Neural progenitor cell (in vitro differentiated cells): ENCODE data around the gene MYOCOS. TPM values are rescaled to one million over a fixed set of nuclear protein-coding genes. Genes with fewer than 3 reads are reported as not detected.

ENCODE experiments used
- DNase-seq: peaks from one replicate; pipeline ENCODE4 v3.0.0-alpha.2; 2016; ENCODE audit warnings: low spot score
- H2AFZ ChIP-seq: fragments of 200-600 bp; sonication (generic); replicated peaks from 2 replicates; pipeline ENCODE4 v1.6.1; 2016; ENCODE audit warnings: antibody characterized with exemption
- H3F3A ChIP-seq: fragments of 200-600 bp; sonication (generic); 2 replicates; pipeline ENCODE4 v1.6.1; 2016; ENCODE audit warnings: antibody characterized with exemption, low read depth
- H3K27ac ChIP-seq: fragments of 200-600 bp; sonication (generic); 2 replicates; pipeline ENCODE4 v1.5.1; 2016; ENCODE audit warnings: mild to moderate bottlenecking
- H3K27me3 ChIP-seq: fragments of 200-600 bp; sonication (generic); 2 replicates; pipeline ENCODE4 v1.6.1; 2016; ENCODE audit warnings: mild to moderate bottlenecking, moderate library complexity
- H3K36me3 ChIP-seq: fragments of 200-600 bp; sonication (generic); 2 replicates; pipeline ENCODE4 v1.5.1; 2016
- H3K4me1 ChIP-seq: fragments of 200-600 bp; sonication (generic); 2 replicates; pipeline ENCODE4 v1.6.1; 2016; ENCODE audit warnings: mixed run types
- H3K4me2 ChIP-seq: fragments of 200-600 bp; sonication (generic); 2 replicates; pipeline ENCODE4 v1.6.1; 2016
- H3K4me3 ChIP-seq: fragments of 200-600 bp; sonication (generic); 2 replicates; pipeline ENCODE4 v1.5.1; 2016
- H3K79me2 ChIP-seq: fragments of 200-600 bp; sonication (generic); 2 replicates; pipeline ENCODE4 v1.6.1; 2016; ENCODE audit warnings: low read depth
- H3K9ac ChIP-seq: fragments of 200-600 bp; sonication (generic); 2 replicates; pipeline ENCODE4 v1.6.1; 2016
- H3K9me3 ChIP-seq: fragments of 200-600 bp; sonication (generic); 2 replicates; pipeline ENCODE4 v1.5.1; 2016; ENCODE audit warnings: low read depth
- H4K20me1 ChIP-seq: fragments of 200-600 bp; sonication (generic); 2 replicates; pipeline ENCODE4 v1.6.1; 2016; ENCODE audit warnings: low read depth
- H3K27ac Mint-ChIP-seq: 3 replicates; pipeline ENCODE4 v1.8.0; 2021; ENCODE audit warnings: mixed read lengths
- H3K27me3 Mint-ChIP-seq: 2 replicates; pipeline ENCODE4 v1.8.0; 2022; ENCODE audit warnings: low read depth, mild to moderate bottlenecking, inconsistent platforms, moderate library complexity, mixed read lengths; ENCODE audit not compliant: insufficient read depth
- H3K36me3 Mint-ChIP-seq: 3 replicates; pipeline ENCODE4 v1.8.0; 2021; ENCODE audit warnings: mixed read lengths
- H3K4me1 Mint-ChIP-seq: 3 replicates; pipeline ENCODE4 v1.8.0; 2021; ENCODE audit warnings: mixed read lengths
- H3K4me3 Mint-ChIP-seq: 3 replicates; pipeline ENCODE4 v1.8.0; 2021; ENCODE audit warnings: mild to moderate bottlenecking, moderate library complexity, mixed read lengths
- H3K9me3 Mint-ChIP-seq: 3 replicates; pipeline ENCODE4 v1.8.0; 2020; ENCODE audit warnings: mixed read lengths
- EZH2 ChIP-seq: fragments of 200-600 bp; sonication (generic); IDR thresholded peaks from 2 replicates; pipeline ENCODE4 v1.6.1; 2017; ENCODE audit warnings: antibody characterized with exemption, mild to moderate bottlenecking, moderate library complexity
- EZH2phosphoT487 ChIP-seq: fragments of 200-600 bp; sonication (generic); IDR thresholded peaks from 2 replicates; pipeline ENCODE4 v1.6.1; 2017; ENCODE audit warnings: antibody characterized with exemption
- total RNA-seq: library from RNA; depleted of rRNA; stranded (reverse); fragments of >200 nt; gene quantifications from 2 replicates; pipeline ENCODE4 v1.2.3, GENCODE V29; 2015; ENCODE audit warnings: low replicate concordance
- TF ChIP-seq, protein P1 (sequence below): fragments of 200-600 bp; sonication (generic); IDR thresholded peaks from 2 replicates; pipeline ENCODE4 v1.5.1; 2017; ENCODE audit warnings: antibody characterized with exemption, mild to moderate bottlenecking

The MYOCOS gene, protein sequence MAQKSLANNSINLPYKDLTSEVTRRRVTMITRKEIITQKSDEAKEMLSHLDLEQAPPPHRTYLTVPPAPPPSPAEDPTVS
- not detected in 2 replicates for total RNA-seq

DNA sequence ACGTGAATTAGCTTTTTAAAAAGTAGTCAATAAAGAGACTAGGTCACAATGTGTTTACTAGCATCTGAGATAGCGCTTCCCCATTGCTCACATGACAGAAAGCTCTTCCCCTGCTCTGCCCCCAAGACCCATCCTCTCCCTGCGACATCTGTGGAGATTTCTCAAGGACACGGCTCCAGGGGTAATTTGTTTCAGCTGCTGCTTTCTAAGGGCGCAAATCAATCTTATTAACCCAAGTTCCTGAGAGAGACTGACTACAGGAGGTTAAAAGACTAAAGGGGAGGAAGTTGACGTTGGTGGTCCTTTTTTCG is at the start of gene MYOCOS:
Gene MYOCOS (plus strand): TSS at position 92 of the 311 bp plus-strand sequence. CDS start 1,641 bp downstream, outside the sequence.
- H2AFZ ChIP-seq: no peak within 1 kb of the TSS
- Mint-ChIP-seq H3K36me3 (no peaks in the 10 kb centered on the region), H3K27ac (no peak within 1 kb of the TSS)

DNA sequence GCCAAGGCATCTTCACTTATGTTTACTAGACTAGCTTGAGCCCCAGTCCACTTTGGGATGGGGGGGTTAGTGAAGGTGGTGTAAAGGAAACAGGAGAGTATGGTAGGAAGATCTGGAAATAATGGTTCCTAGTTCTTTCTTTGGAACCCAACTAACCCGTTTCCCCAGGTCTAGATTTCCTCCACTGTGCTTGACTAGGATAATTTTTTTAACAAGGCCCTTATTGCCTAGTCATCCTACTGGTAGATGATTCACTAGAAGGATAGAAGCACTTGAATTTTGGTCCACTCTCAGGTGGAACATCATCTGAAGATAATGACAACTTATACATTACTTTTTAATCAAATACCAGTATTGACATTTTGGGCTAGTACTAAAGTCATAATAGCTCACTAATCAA is 45.9 kb upstream of the MYOCOS start:
- no peak overlapping the region for H3K4me3 ChIP-seq
- DNase-seq: no peak
- TF ChIP-seq EZH2: no peak
- TF ChIP-seq, protein P1, sequence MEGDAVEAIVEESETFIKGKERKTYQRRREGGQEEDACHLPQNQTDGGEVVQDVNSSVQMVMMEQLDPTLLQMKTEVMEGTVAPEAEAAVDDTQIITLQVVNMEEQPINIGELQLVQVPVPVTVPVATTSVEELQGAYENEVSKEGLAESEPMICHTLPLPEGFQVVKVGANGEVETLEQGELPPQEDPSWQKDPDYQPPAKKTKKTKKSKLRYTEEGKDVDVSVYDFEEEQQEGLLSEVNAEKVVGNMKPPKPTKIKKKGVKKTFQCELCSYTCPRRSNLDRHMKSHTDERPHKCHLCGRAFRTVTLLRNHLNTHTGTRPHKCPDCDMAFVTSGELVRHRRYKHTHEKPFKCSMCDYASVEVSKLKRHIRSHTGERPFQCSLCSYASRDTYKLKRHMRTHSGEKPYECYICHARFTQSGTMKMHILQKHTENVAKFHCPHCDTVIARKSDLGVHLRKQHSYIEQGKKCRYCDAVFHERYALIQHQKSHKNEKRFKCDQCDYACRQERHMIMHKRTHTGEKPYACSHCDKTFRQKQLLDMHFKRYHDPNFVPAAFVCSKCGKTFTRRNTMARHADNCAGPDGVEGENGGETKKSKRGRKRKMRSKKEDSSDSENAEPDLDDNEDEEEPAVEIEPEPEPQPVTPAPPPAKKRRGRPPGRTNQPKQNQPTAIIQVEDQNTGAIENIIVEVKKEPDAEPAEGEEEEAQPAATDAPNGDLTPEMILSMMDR: no peak
- TF ChIP-seq EZH2phosphoT487: no peak
- no peaks in the 10 kb centered on the region for H3K27me3 Mint-ChIP-seq
- H4K20me1 ChIP-seq: no peaks in the 10 kb centered on the region
- H3K4me2 ChIP-seq: no peak overlapping the region
- peaks cover 28% of the 10 kb centered on the region for H3K36me3 Mint-ChIP-seq
- no peaks in the 10 kb centered on the region for H3K9me3 ChIP-seq
- H3K9me3 Mint-ChIP-seq: no peaks in the 10 kb centered on the region
- H3K36me3 ChIP-seq: peaks cover 59% of the 10 kb centered on the region
- no peaks in the 10 kb centered on the region for H3K4me1 ChIP-seq
- H3K27ac ChIP-seq: no peak overlapping the region
- no peak overlapping the region for H3K4me3 Mint-ChIP-seq
- peaks cover 4% of the 10 kb centered on the region for H3K79me2 ChIP-seq
- no peaks in the 10 kb centered on the region for H3K4me1 Mint-ChIP-seq
- no peak overlapping the region for H2AFZ ChIP-seq
- H3F3A ChIP-seq: no peaks in the 10 kb centered on the region
- H3K27ac Mint-ChIP-seq: no peak overlapping the region
- H3K9ac ChIP-seq: no peak overlapping the region
- no peaks in the 10 kb centered on the region for H3K27me3 ChIP-seq

More for the DNA sequence above, at the start of gene MYOCOS:
- Mint-ChIP-seq H3K9me3 (peaks cover 4% of the 10 kb centered on the region), H3K27me3 (peaks cover 4% of the 10 kb centered on the region), H3K4me3 (no peak within 1 kb of the TSS), H3K4me1 (peaks cover 5% of the 10 kb centered on the region)
- no peaks in the 10 kb centered on the region for H3K36me3 ChIP-seq
- no peaks in the 10 kb centered on the region for H4K20me1 ChIP-seq
- no peaks in the 10 kb centered on the region for H3K4me1 ChIP-seq
- H3K79me2 ChIP-seq: no peaks in the 10 kb centered on the region
- H3K27me3 ChIP-seq: no peaks in the 10 kb centered on the region
- no peak within 1 kb of the TSS for H3K27ac ChIP-seq
- TF ChIP-seq EZH2phosphoT487 (no peak), EZH2 (no peak)
- TF ChIP-seq, protein P1: no peak
- no peak within 1 kb of the TSS for H3K4me3 ChIP-seq
- H3K4me2 ChIP-seq: no peak within 1 kb of the TSS
- no peaks in the 10 kb centered on the region for H3F3A ChIP-seq
- H3K9me3 ChIP-seq: no peaks in the 10 kb centered on the region
- DNase-seq: no peak
- H3K9ac ChIP-seq: no peak within 1 kb of the TSS

DNA sequence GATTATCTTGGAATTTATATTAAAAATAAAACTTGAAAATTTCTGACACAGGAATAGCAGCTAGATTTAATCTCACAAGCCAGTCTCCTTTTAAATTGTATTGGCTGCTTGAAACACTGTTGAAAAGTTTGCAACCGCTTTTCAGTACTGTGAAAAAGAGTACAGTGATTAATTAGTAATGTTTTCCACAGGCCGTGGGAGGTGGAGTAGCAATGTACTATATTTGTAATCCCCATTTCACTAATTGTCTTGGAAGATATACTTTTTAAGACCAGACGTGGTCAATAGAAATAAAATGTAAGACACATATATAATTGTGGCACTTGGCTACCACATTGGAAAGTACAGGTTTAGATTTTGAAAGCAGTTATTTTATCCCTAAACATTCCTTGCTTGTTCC is 40.8 kb upstream of the MYOCOS start:
- H3K36me3 Mint-ChIP-seq: peaks cover 31% of the 10 kb centered on the region
- Histone ChIP-seq H2AFZ (no peak overlapping the region), H3K4me2 (no peak overlapping the region), H3K4me3 (no peak overlapping the region), H3F3A (no peaks in the 10 kb centered on the region), H3K9me3 (no peaks in the 10 kb centered on the region), H3K9ac (no peak overlapping the region), H3K4me1 (no peaks in the 10 kb centered on the region), H4K20me1 (no peaks in the 10 kb centered on the region), H3K79me2 (no peaks in the 10 kb centered on the region), H3K36me3 (peaks cover 34% of the 10 kb centered on the region), H3K27me3 (no peaks in the 10 kb centered on the region), H3K27ac (no peak overlapping the region)
- no peaks in the 10 kb centered on the region for H3K9me3 Mint-ChIP-seq
- no peaks in the 10 kb centered on the region for H3K27me3 Mint-ChIP-seq
- H3K27ac Mint-ChIP-seq: no peak overlapping the region
- H3K4me3 Mint-ChIP-seq: no peak overlapping the region
- TF ChIP-seq, protein P1: no peak
- no peak for TF ChIP-seq EZH2phosphoT487
- TF ChIP-seq EZH2: no peak
- no peaks in the 10 kb centered on the region for H3K4me1 Mint-ChIP-seq
- no peak for DNase-seq
